H1 (cell line): ENCODE data around the gene KIF5A. TPM values are rescaled to one million over a fixed set of nuclear protein-coding genes. Genes with fewer than 3 reads are reported as not detected.

Experiments used
- CTCF ChIA-PET: fragments of 300-600 bp; sonication (Branson Sonifier 250); formaldehyde crosslinking; loops from one replicate; lab custom pipeline; 2021; ENCODE audit not compliant: partially characterized antibody; lab: Charles Lee
- POLR2A ChIA-PET: fragments of 300-600 bp; sonication (Branson Sonifier 250); formaldehyde crosslinking; loops from one replicate; lab custom pipeline; 2021; ENCODE audit warnings: inconsistent platforms; ENCODE audit not compliant: partially characterized antibody; lab: Charles Lee
- DNase-seq, 2 experiments: peaks; one replicate each; pipeline versions ENCODE4 v3.0.0 to v3.0.0-alpha.2; 2010 to 2022; ENCODE audit warnings: low spot score in 2 of 2, low read depth in 1 of 2, mixed read lengths in 1 of 2
- FAIRE-seq: peaks from 2 replicates; lab custom pipeline; 2011; peaks lifted over from hg19 to GRCh38; lab: Jason Lieb, UNC
- H2AFZ ChIP-seq: 2 replicates; pipeline ENCODE4 v1.8.1; 2012; ENCODE audit warnings: low read length, inconsistent platforms
- H2AK5ac ChIP-seq: 2 replicates; pipeline ENCODE4 v1.6.1; 2013; ENCODE audit warnings: low read depth, low read length
- H2BK120ac ChIP-seq: replicated peaks from 2 replicates; pipeline ENCODE3; 2013; ENCODE audit warnings: low read depth, low read length, inconsistent platforms
- H2BK12ac ChIP-seq: 2 replicates; pipeline ENCODE4 v1.6.1; 2013; ENCODE audit warnings: low read depth, low read length
- H2BK15ac ChIP-seq: 2 replicates; pipeline ENCODE4 v1.6.1; 2013; ENCODE audit warnings: low read length
- H2BK20ac ChIP-seq: 2 replicates; pipeline ENCODE4 v1.6.1; 2013; ENCODE audit warnings: low read length
- H2BK5ac ChIP-seq: 2 replicates; pipeline ENCODE4 v1.6.1; 2013; ENCODE audit warnings: low read depth, low read length
- H3K14ac ChIP-seq: 2 replicates; pipeline ENCODE4 v1.6.1; 2013; ENCODE audit warnings: inconsistent platforms; ENCODE audit not compliant: insufficient read length
- H3K18ac ChIP-seq: 2 replicates; pipeline ENCODE4 v1.6.1; 2013; ENCODE audit warnings: low read length; ENCODE audit errors: extremely low read depth
- H3K23ac ChIP-seq: 2 replicates; pipeline ENCODE4 v1.6.1; 2013; ENCODE audit warnings: inconsistent platforms; ENCODE audit not compliant: insufficient read length
- H3K23me2 ChIP-seq: 2 replicates; pipeline ENCODE4 v1.6.1; 2013; ENCODE audit warnings: low read depth, low read length
- H3K27ac ChIP-seq: 2 replicates; pipeline ENCODE4 v1.6.1; 2011; ENCODE audit warnings: low read depth, low read length, inconsistent platforms
- H3K27me3 ChIP-seq, 4 experiments: replicated peaks in 1 of 4; 1 replicate in 1 of 4; 2 replicates in 3 of 4; pipeline versions ENCODE4 v1.6.1 to v1.8.1; 2011 to 2013; ENCODE audit warnings: low read length in 3 of 4, mild to moderate bottlenecking in 3 of 4, inconsistent platforms in 2 of 4, mixed read lengths in 2 of 4, moderate library complexity in 1 of 4; ENCODE audit not compliant: control insufficient read depth in 3 of 4, insufficient read depth in 3 of 4; ENCODE audit errors: extremely low read depth in 1 of 4
- H3K36me3 ChIP-seq, 4 experiments: 2 replicates each; pipeline versions ENCODE4 v1.6.1 to v1.8.1; 2011 to 2013; ENCODE audit warnings: mild to moderate bottlenecking in 4 of 4, low read length in 3 of 4, moderate library complexity in 2 of 4, control low read depth in 1 of 4, inconsistent platforms in 1 of 4; ENCODE audit not compliant: insufficient read depth in 4 of 4, control insufficient read depth in 2 of 4
- H3K4ac ChIP-seq: replicated peaks from 2 replicates; pipeline ENCODE3; 2013; ENCODE audit warnings: low read length, low read depth, mixed read lengths, inconsistent platforms; ENCODE audit not compliant: insufficient read length
- H3K4me1 ChIP-seq, 4 experiments: replicated peaks in 1 of 4; 1 replicate in 1 of 4; 2 replicates in 3 of 4; pipeline versions ENCODE4 v1.6.1 to v1.8.1; 2011 to 2013; ENCODE audit warnings: low read length in 3 of 4, inconsistent platforms in 2 of 4, mixed read lengths in 1 of 4; ENCODE audit not compliant: insufficient read depth in 4 of 4, control insufficient read depth in 3 of 4
- H3K4me2 ChIP-seq, 2 experiments: 2 replicates each; pipeline versions ENCODE4 v1.6.1 to v1.8.1; 2011 to 2013; ENCODE audit warnings: low read depth in 2 of 2, low read length in 2 of 2, control low read depth in 1 of 2, inconsistent platforms in 1 of 2, mild to moderate bottlenecking in 1 of 2; ENCODE audit not compliant: insufficient read depth in 1 of 2
- H3K4me3 ChIP-seq, 4 experiments: fragments of 200-600, 300-600 bp in 1 of 4; sonication (generic), shearing (Covaris generic), sonication (Bioruptor Twin) in 1 of 4; 2 replicates each; pipeline versions ENCODE4 v1.5.1 to v1.8.1; 2011 to 2016; ENCODE audit warnings: low read length in 4 of 4, low read depth in 3 of 4, control low read depth in 2 of 4, inconsistent platforms in 2 of 4, mild to moderate bottlenecking in 2 of 4, mixed read lengths in 1 of 4, moderate library complexity in 1 of 4; ENCODE audit not compliant: insufficient read depth in 2 of 4; ENCODE audit errors: extremely low read depth in 1 of 4
- H3K56ac ChIP-seq: replicated peaks from 2 replicates; pipeline ENCODE3; 2013; ENCODE audit warnings: low read depth, mild to moderate bottlenecking, mixed read lengths, low read length, inconsistent platforms; ENCODE audit not compliant: insufficient read length
- H3K79me1 ChIP-seq: 2 replicates; pipeline ENCODE4 v1.6.1; 2013; ENCODE audit warnings: low read depth, low read length, control low read depth
- H3K79me2 ChIP-seq, 2 experiments: 2 replicates each; pipeline versions ENCODE4 v1.6.1 to v1.8.1; 2012 to 2013; ENCODE audit warnings: low read length in 2 of 2, mild to moderate bottlenecking in 2 of 2, inconsistent platforms in 1 of 2; ENCODE audit not compliant: insufficient read depth in 2 of 2, control insufficient read depth in 1 of 2
- H3K9ac ChIP-seq, 4 experiments: replicated peaks in 1 of 4; 1 replicate in 1 of 4; 2 replicates in 3 of 4; pipeline versions ENCODE4 v1.6.1 to v1.8.1; 2011 to 2013; ENCODE audit warnings: low read depth in 3 of 4, low read length in 3 of 4, control low read depth in 2 of 4, mild to moderate bottlenecking in 2 of 4, moderate library complexity in 2 of 4, inconsistent platforms in 1 of 4; ENCODE audit errors: extremely low read depth in 1 of 4
- H3K9me3 ChIP-seq, 2 experiments: 2 replicates each; pipeline versions ENCODE4 v1.6.1 to v1.8.1; 2012 to 2013; ENCODE audit warnings: mild to moderate bottlenecking in 2 of 2, moderate library complexity in 2 of 2, control low read depth in 1 of 2, inconsistent platforms in 1 of 2, low read depth in 1 of 2, low read length in 1 of 2, mixed read lengths in 1 of 2; ENCODE audit not compliant: insufficient read depth in 2 of 2
- H4K20me1 ChIP-seq, 2 experiments: replicated peaks in 1 of 2; 2 replicates each; pipeline versions ENCODE3 to v1.8.1; 2011 to 2013; ENCODE audit warnings: inconsistent platforms in 2 of 2, low read length in 2 of 2, mild to moderate bottlenecking in 1 of 2; ENCODE audit not compliant: insufficient read depth in 2 of 2, control insufficient read depth in 1 of 2
- H4K5ac ChIP-seq: 2 replicates; pipeline ENCODE4 v1.6.1; 2013; ENCODE audit warnings: low read length, low read depth, mixed read lengths, inconsistent platforms; ENCODE audit not compliant: insufficient read length
- H4K8ac ChIP-seq: 2 replicates; pipeline ENCODE4 v1.8.0; 2013; ENCODE audit warnings: mild to moderate bottlenecking, moderate library complexity, low read length, inconsistent platforms; ENCODE audit not compliant: insufficient read depth; ENCODE audit errors: extremely low read depth
- H4K91ac ChIP-seq: replicated peaks from 2 replicates; pipeline ENCODE3; 2013; ENCODE audit warnings: low read length, mixed read lengths, inconsistent platforms; ENCODE audit not compliant: insufficient read length
- ASH2L ChIP-seq: fragments of 200-600, 300-600 bp; sonication (generic); IDR thresholded peaks from one replicate; pipeline ENCODE4 v1.7.1; 2017; ENCODE audit warnings: low read length
- CBX5 ChIP-seq: fragments of 300-800, 300-1000 bp; sonication (generic); IDR thresholded peaks from 2 replicates; pipeline ENCODE4 v1.7.1; 2016; ENCODE audit warnings: antibody characterized with exemption, low read length, low read depth
- CBX8 ChIP-seq: fragments of 300-800, 300-1000 bp; sonication (generic); IDR thresholded peaks from 2 replicates; pipeline ENCODE4 v1.7.1; 2016; ENCODE audit warnings: low read depth, low read length, borderline replicate concordance
- CHD1 ChIP-seq: IDR thresholded peaks from 2 replicates; pipeline ENCODE4 v1.6.1; 2012; ENCODE audit warnings: low read depth, low read length, improper control_type of control experiment
- EZH2 ChIP-seq: fragments of 200-600 bp; sonication (generic); IDR thresholded peaks from 2 replicates; pipeline ENCODE4 v1.7.1; 2012; ENCODE audit warnings: low read depth, mild to moderate bottlenecking, moderate library complexity, low read length, inconsistent platforms; ENCODE audit not compliant: severe bottlenecking
- POLR2AphosphoS5 ChIP-seq: IDR thresholded peaks from 2 replicates; pipeline ENCODE4 v1.6.1; 2011; ENCODE audit warnings: low read depth, low read length
- TBP ChIP-seq: IDR thresholded peaks from 2 replicates; pipeline ENCODE4 v1.6.1; 2011; ENCODE audit warnings: low read depth, low read length, improper control_type of control experiment
- TEAD4 ChIP-seq: IDR thresholded peaks from 2 replicates; pipeline ENCODE4 v1.6.1; 2012; ENCODE audit warnings: low read depth, low read length, inconsistent platforms, mixed read lengths
- USF2 ChIP-seq: IDR thresholded peaks from 2 replicates; pipeline ENCODE4 v1.6.1; 2011; ENCODE audit warnings: low read length, improper control_type of control experiment
- ZNF274 ChIP-seq: IDR thresholded peaks from 2 replicates; pipeline ENCODE4 v1.7.0; 2012; ENCODE audit warnings: low read length, borderline replicate concordance; ENCODE audit errors: extremely low read depth
- WGBS, 2 experiments: shearing (Covaris generic) in 1 of 2; methylation state at CpG; one replicate each; pipeline versions ENCODE4 v1.1.6 to v1.1.7; 2013 to 2015; ENCODE audit warnings: low lambda C conversion rate in 2 of 2, mixed read lengths in 2 of 2, inconsistent platforms in 1 of 2, low coverage in 1 of 2, missing lambda C conversion rate in 1 of 2; ENCODE audit not compliant: insufficient replicate concordance in 2 of 2, insufficient coverage in 1 of 2, insufficient read length in 1 of 2; ENCODE audit errors: extremely low coverage in 1 of 2, missing lambda C conversion rate in 1 of 2; 5-methylcytosine and 5-hydroxymethylcytosine counted together
- polyA plus RNA-seq, 7 experiments: library from polyadenylated mRNA; depleted of rRNA in 3 of 7; stranded (reverse) in 5 of 7; unstranded in 2 of 7; fragments of >200 nt in 5 of 7; fragments of 200-250 nt in 2 of 7; gene quantifications; 1 replicate in 5 of 7; 2 replicates in 1 of 7; 4 replicates in 1 of 7; pipeline versions ENCODE4 v1.2.1 to v1.2.3, GENCODE V29; 2011 to 2013; ENCODE audit warnings: missing spikeins in 2 of 7, mixed read lengths in 2 of 7
- total RNA-seq: library from RNA; stranded (reverse); fragmentation: NEBNext Ultra II Directional; extraction: Animal tissue kit (Norgen Biotek cat#: 25700); gene quantifications from 2 replicates; pipeline ENCODE4 v1.2.1, GENCODE V29; 2021

KIF5A gene
- total and polyA plus RNA-seq, 2 of the 8 experiments (the other 6 are each of a cell fraction or from before 2014, with no cell fraction given): 10.7 to 21.9 TPM

- FAIRE-seq: no peak
- H3K79me2 ChIP-seq: peaks cover 0 to 29% of the 10 kb centered on the region in 2 experiments; a peak in 2 of 4 replicates
- TF ChIP-seq ASH2L (peak; percentile 28), CBX5 (no peak), POLR2AphosphoS5 (peak; percentile 96), CBX8 (no peak), ZNF274 (no peak), TBP (peak; percentile 98), USF2 (peak; percentile 56), CHD1 (peak; percentile 27; the same call in 1 of the 2 replicates), EZH2 (no peak), TEAD4 (no peak)
Measured at GRCh38 chr12:57520053-57520818, 29.6 kb upstream of the KIF5A start, which contains the start of gene DDIT3. Gene DDIT3 (minus strand): TSS chr12:57520514. CDS start chr12:57517406, 3,108 bp downstream.

More at GRCh38 chr12:57520053-57520818, 29.6 kb upstream of the KIF5A start, which contains the start of gene DDIT3:
- 0 out of 2 replicates have a peak within 1 kb of the TSS, but pooled peaks have one; percentile 55 for H2BK15ac ChIP-seq
- peak within 1 kb of the TSS; percentile 81 to 96 for H3K4me2 ChIP-seq
- no peak within 1 kb of the TSS for H2AFZ ChIP-seq
- H3K27ac ChIP-seq: peak within 1 kb of the TSS; percentile 88
- H2BK20ac ChIP-seq: peak within 1 kb of the TSS; percentile 18; the same call in 1 of the 2 replicates
- H4K8ac ChIP-seq: peak within 1 kb of the TSS; percentile 73; the same call in 1 of the 2 replicates
- peaks cover 19% of the 10 kb centered on the region for H3K23me2 ChIP-seq
- 4% methylated on average over 37 of the region's 52 CpGs; no CpG with 5 or more reads in 1 of the 2 experiments for WGBS, 2 experiments
- peak within 1 kb of the TSS; percentile 65 for H3K18ac ChIP-seq
- H3K14ac ChIP-seq: no peak within 1 kb of the TSS
- no peak within 1 kb of the TSS for H2BK120ac ChIP-seq
- H3K23ac ChIP-seq: no peak within 1 kb of the TSS
- H4K91ac ChIP-seq: no peak within 1 kb of the TSS
- H3K27me3 ChIP-seq: no peaks in the 10 kb centered on the region
- H3K4me1 ChIP-seq: peaks cover 8 to 24% (median 14%) of the 10 kb centered on the region in 4 experiments
- no peak within 1 kb of the TSS for H2AK5ac ChIP-seq
- H3K56ac ChIP-seq: peak within 1 kb of the TSS; percentile 22
- no peaks in the 10 kb centered on the region; the same call in 1 of the 2 replicates for H3K79me1 ChIP-seq
- peak within 1 kb of the TSS; percentile 38 for H4K5ac ChIP-seq
- ChIA-PET POLR2A (interaction anchor here (0.8 to 6.0 kb wide), 35 partner anchors 9 to 1333 kb away, joined by 3 to 60 read pairs (median 4); partner anchors contain the start of genes ARHGEF25, DCTN2, KIF5A and LRP1), CTCF (interaction anchor here (0.8 to 2.0 kb wide), 6 partner anchors 21 to 276 kb away, joined by 3 to 5 read pairs (median 4); partner anchors contain the start of gene INHBE)
- peaks cover 22 to 44% (median 26%) of the 10 kb centered on the region in 4 experiments for H3K36me3 ChIP-seq
- peaks cover 7 to 17% of the 10 kb centered on the region in 2 experiments for H4K20me1 ChIP-seq
- peak within 1 kb of the TSS; percentile 9 for H3K4ac ChIP-seq
- H2BK5ac ChIP-seq: peak within 1 kb of the TSS; percentile 86
- H3K9me3 ChIP-seq: no peaks in the 10 kb centered on the region
- DNase-seq: peak; percentile 96 to 100
- peak within 1 kb of the TSS; percentile 73 to 98 (median 91) for H3K9ac ChIP-seq
- peak within 1 kb of the TSS; percentile 64; the same call in 1 of the 2 replicates for H2BK12ac ChIP-seq
- peak within 1 kb of the TSS; percentile 80 to 95 (median 91) for H3K4me3 ChIP-seq
